GM12875 (cell line): Measurements from ENCODE around the gene KMT5C.

ENCODE experiments used
- H3K4me3 ChIP-seq: one replicate; pipeline ENCODE4 v1.5.1; 2011; ENCODE audit warnings: low read depth, low read length, control low read depth
- CTCF ChIP-seq: IDR thresholded peaks from 2 replicates; pipeline ENCODE4 v1.5.1; 2011; ENCODE audit warnings: low read depth, mild to moderate bottlenecking, control low read depth, inconsistent platforms, low read length, moderate library complexity, borderline replicate concordance; ENCODE audit not compliant: insufficient read depth

Gene KMT5C

GRCh38 chr19:55372316-55373081 lies 32.8 kb downstream of the KMT5C start:
- no peak overlapping the region for H3K4me3 ChIP-seq
- no peak for TF ChIP-seq CTCF

- TF ChIP-seq CTCF = no peak
- H3K4me3 ChIP-seq = no peak overlapping the region
These were observed 33.8 kb downstream of the KMT5C start for GRCh38 chr19:55373306-55373992.

- TF ChIP-seq CTCF = no peak
- no peak overlapping the region for H3K4me3 ChIP-seq
These were observed 34.5 kb downstream of the KMT5C start for GRCh38 chr19:55373993-55374757.

- no peak within 1 kb of the TSS for H3K4me3 ChIP-seq
- TF ChIP-seq CTCF = no peak
These were observed 36.7 kb downstream of the KMT5C start, which contains the start of gene TMEM190 for GRCh38 chr19:55376241-55376933. TMEM190 (plus strand) TSS chr19:55376826; CDS start chr19:55376854, 28 bp downstream.

GRCh38 chr19:55377356-55378131 lies 37.9 kb downstream of the KMT5C start:
- TF ChIP-seq CTCF = no peak
- no peak overlapping the region for H3K4me3 ChIP-seq

- no peak for TF ChIP-seq CTCF
- H3K4me3 ChIP-seq = no peak overlapping the region
These were observed 39.5 kb downstream of the KMT5C start for GRCh38 chr19:55379174-55379573.
